ENCODE data around the gene FKBP4. TPM values are rescaled to one million over a fixed set of nuclear protein-coding genes. Genes with fewer than 3 reads are reported as not detected.
A peak's percentile ranks its signal among the peaks of the same experiment; 100 is the strongest.

The FKBP4 gene
- total RNA-seq, 2 donors from 2014 or later, result 29.0 to 29.8 TPM

GRCh38 chr12:2791089-2791488 is 3.7 kb upstream of the FKBP4 start:
- peaks cover 11% of the 10 kb centered on the region for H3K4me1 ChIP-seq
- H3K4me3 ChIP-seq, result no peak overlapping the region
- 72 to 74% methylated on average over 6 of the region's 6 CpGs for WGBS, 2 donors
- H3K27me3 ChIP-seq, result no peaks in the 10 kb centered on the region
- no peaks in the 10 kb centered on the region for H3K36me3 ChIP-seq (replicated peaks in 1 of 2; ENCODE audit: insufficient read depth in 1 of 2, low read depth in 2 of 2)
- intact Hi-C loops (cut with DNase I), result no loop called here
- H3K27ac ChIP-seq, result no peak overlapping the region
- H3K9me3 ChIP-seq, result no peaks in the 10 kb centered on the region
- no peak for TF ChIP-seq POLR2A (IDR thresholded peaks at IDR 0.05)
- no peak for TF ChIP-seq CTCF (IDR thresholded peaks at IDR 0.05)
- no peak for DNase-seq
- ATAC-seq, result no peak

- ATAC-seq, result no peak
- Histone ChIP-seq H3K27me3 (no peaks in the 10 kb centered on the region), H3K4me3 (no peak overlapping the region), H3K27ac (no peak overlapping the region), H3K36me3 (replicated peaks in 1 of 2; ENCODE audit: insufficient read depth in 1 of 2, low read depth in 2 of 2) (no peaks in the 10 kb centered on the region), H3K4me1 (peaks cover 29% of the 10 kb centered on the region), H3K9me3 (no peaks in the 10 kb centered on the region)
- intact Hi-C loops (cut with DNase I), result no loop called here
- no peak for DNase-seq
- TF ChIP-seq CTCF (IDR thresholded peaks at IDR 0.05) (no peak), POLR2A (IDR thresholded peaks at IDR 0.05) (no peak)
- WGBS, 2 donors, result 68 to 70% methylated on average over 25 of the region's 25 CpGs
These were observed 1.9 kb upstream of the FKBP4 start for GRCh38 chr12:2792671-2793500.

- DNase-seq (no peak), ATAC-seq (no peak)
- no peak overlapping the region for H3K4me3 ChIP-seq
- no peak overlapping the region for H3K27ac ChIP-seq
- H3K36me3 ChIP-seq (replicated peaks in 1 of 2; ENCODE audit: insufficient read depth in 1 of 2, low read depth in 2 of 2), result peaks cover 0 to 2% of the 10 kb centered on the region in 2 donors
- 95 to 98% methylated on average over 21 of the region's 21 CpGs for WGBS, 2 donors
- H3K4me1 ChIP-seq, result peaks cover 35% of the 10 kb centered on the region
- intact Hi-C loops (cut with DNase I), result no loop called here
- TF ChIP-seq CTCF (IDR thresholded peaks at IDR 0.05) (no peak), POLR2A (IDR thresholded peaks at IDR 0.05) (no peak)
- no peaks in the 10 kb centered on the region for H3K27me3 ChIP-seq
- no peaks in the 10 kb centered on the region for H3K9me3 ChIP-seq
These were observed 1.2 kb upstream of the FKBP4 start for GRCh38 chr12:2793561-2793960.

- intact Hi-C loops (cut with DNase I), result no loop called here
- H3K27ac ChIP-seq, result peak overlapping the region in 3 of 4 donors; percentile 78 to 89 (median 85)
- TF ChIP-seq POLR2A (IDR thresholded peaks at IDR 0.05), result no peak
- no peak for TF ChIP-seq CTCF (IDR thresholded peaks at IDR 0.05)
These were observed 507 bp upstream of the FKBP4 start for GRCh38 chr12:2794191-2794735.

More at GRCh38 chr12:2794191-2794735, 507 bp upstream of the FKBP4 start:
- ATAC-seq, result peak; percentile 52
- Histone ChIP-seq H3K27me3 (no peaks in the 10 kb centered on the region), H3K36me3 (replicated peaks in 1 of 2; ENCODE audit: insufficient read depth in 1 of 2, low read depth in 2 of 2) (peaks cover 1 to 9% of the 10 kb centered on the region in 2 donors), H3K4me3 (peak overlapping the region; percentile 43 to 84), H3K4me1 (peaks cover 35% of the 10 kb centered on the region), H3K9me3 (no peaks in the 10 kb centered on the region)
- WGBS, 2 donors, result 10 to 21% methylated on average over 20 to 49 of the region's 49 CpGs
- DNase-seq, result peak in 1 of 4 donors; percentile 23
